Mesothelial cell of epicardium (in vitro differentiated cells): ENCODE results near the gene HSP90AB1. TPM values are rescaled to one million over a fixed set of nuclear protein-coding genes. Genes with fewer than 3 reads are reported as not detected.
A peak's percentile ranks its signal among the peaks of the same experiment; 100 is the strongest.

ENCODE experiments used
- DNase-seq, 2 experiments: peaks; one replicate each; pipeline ENCODE4 v3.0.0; 2021; ENCODE audit warnings: low spot score in 2 of 2; ENCODE audit not compliant: unreplicated experiment in 2 of 2
- H3K27ac Mint-ChIP-seq: 2 replicates; pipeline ENCODE4 v1.8.0; 2021; ENCODE audit warnings: mixed read lengths
- H3K27me3 Mint-ChIP-seq: 2 replicates; pipeline ENCODE4 v1.8.0; 2021; ENCODE audit warnings: low read depth, mixed read lengths
- H3K36me3 Mint-ChIP-seq: 2 replicates; pipeline ENCODE4 v1.8.0; 2021; ENCODE audit warnings: mixed read lengths
- H3K4me1 Mint-ChIP-seq: 2 replicates; pipeline ENCODE4 v1.8.0; 2021; ENCODE audit warnings: mixed read lengths
- H3K4me3 Mint-ChIP-seq: 2 replicates; pipeline ENCODE4 v1.8.0; 2021; ENCODE audit warnings: mild to moderate bottlenecking, moderate library complexity, mixed read lengths
- H3K9me3 Mint-ChIP-seq: 2 replicates; pipeline ENCODE4 v1.8.0; 2021; ENCODE audit warnings: mixed read lengths
- total RNA-seq: library from RNA; stranded (reverse); gene quantifications from 3 replicates; pipeline ENCODE4 v1.2.1, GENCODE V29; 2021
- TF ChIP-seq, protein P1 (sequence below): fragments of 200-600 bp; sonication (generic); IDR thresholded peaks from one replicate; pipeline ENCODE4 v1.5.0; 2021; ENCODE audit warnings: antibody characterized with exemption; ENCODE audit not compliant: unreplicated experiment

The HSP90AB1 gene
- total RNA-seq, 1 donor from 2014 or later: 992 TPM

DNA sequence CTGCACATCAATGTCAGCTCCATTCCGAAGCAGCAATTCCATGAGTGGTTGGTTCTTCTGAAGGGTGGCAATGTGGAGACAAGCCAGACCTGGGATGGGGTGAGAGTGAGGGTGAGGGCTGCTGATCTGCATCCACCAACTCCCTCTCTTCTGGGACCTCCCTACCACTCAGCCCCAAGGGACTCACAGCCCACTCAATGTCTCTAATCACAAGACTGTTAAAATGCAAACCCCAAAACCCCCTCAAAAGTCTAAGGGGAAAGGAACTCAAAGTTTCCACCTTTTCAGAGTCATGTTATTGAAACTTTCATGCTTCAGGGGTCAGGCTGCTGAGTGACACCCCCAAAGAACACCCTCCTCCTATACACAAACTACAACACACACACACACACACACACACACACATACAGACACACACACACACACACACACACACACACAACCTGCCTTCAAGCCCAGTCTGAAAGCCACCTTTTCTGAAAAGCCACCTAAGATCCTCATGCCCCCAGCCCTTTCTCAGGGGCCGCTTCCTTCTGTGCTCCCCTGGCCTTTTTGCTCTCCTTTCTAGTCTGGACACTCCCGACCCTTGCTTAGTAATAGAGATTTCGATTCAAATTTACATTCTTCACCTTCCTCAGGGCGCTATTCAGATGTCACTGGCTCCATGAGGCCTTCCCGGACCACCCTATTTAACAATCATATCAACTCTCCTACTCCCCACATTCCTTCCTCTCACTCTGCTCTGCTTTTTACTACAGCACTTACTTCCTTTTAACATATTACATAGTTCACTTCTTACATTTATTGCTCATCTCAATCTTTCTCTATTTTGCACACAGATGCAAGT, 13.8 kb downstream of the HSP90AB1 start:
- no peaks in the 10 kb centered on the region for H3K36me3 Mint-ChIP-seq
- no peak for DNase-seq
- no peak overlapping the region for H3K27ac Mint-ChIP-seq
- no peaks in the 10 kb centered on the region for H3K9me3 Mint-ChIP-seq
- peaks cover 44% of the 10 kb centered on the region for H3K4me1 Mint-ChIP-seq
- H3K4me3 Mint-ChIP-seq: no peak overlapping the region
- H3K27me3 Mint-ChIP-seq: no peaks in the 10 kb centered on the region
- TF ChIP-seq, protein P1, sequence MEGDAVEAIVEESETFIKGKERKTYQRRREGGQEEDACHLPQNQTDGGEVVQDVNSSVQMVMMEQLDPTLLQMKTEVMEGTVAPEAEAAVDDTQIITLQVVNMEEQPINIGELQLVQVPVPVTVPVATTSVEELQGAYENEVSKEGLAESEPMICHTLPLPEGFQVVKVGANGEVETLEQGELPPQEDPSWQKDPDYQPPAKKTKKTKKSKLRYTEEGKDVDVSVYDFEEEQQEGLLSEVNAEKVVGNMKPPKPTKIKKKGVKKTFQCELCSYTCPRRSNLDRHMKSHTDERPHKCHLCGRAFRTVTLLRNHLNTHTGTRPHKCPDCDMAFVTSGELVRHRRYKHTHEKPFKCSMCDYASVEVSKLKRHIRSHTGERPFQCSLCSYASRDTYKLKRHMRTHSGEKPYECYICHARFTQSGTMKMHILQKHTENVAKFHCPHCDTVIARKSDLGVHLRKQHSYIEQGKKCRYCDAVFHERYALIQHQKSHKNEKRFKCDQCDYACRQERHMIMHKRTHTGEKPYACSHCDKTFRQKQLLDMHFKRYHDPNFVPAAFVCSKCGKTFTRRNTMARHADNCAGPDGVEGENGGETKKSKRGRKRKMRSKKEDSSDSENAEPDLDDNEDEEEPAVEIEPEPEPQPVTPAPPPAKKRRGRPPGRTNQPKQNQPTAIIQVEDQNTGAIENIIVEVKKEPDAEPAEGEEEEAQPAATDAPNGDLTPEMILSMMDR: no peak

DNA sequence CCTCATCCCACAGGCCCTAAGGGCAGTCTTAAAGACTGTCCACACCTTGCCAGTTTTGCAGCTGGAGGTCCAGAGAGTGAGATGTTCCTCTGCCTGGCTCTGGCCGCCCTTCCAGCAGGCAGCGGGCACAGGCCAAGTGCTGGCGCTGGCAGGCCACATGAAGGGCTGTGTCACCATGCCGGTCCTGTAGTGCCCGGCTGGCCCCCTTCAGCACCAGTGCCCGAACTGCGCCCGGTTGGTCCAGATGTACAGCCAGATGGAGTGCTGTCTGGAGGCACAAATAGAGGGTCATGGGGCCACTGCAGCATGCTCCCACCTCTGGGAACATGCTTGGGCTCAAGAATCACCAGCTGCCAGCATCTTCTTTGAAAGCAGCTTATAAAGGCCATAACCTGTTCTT, 14.7 kb downstream of the HSP90AB1 start:
- Mint-ChIP-seq H3K9me3 (no peaks in the 10 kb centered on the region), H3K27ac (no peak overlapping the region), H3K27me3 (no peaks in the 10 kb centered on the region), H3K4me3 (no peak overlapping the region), H3K36me3 (no peaks in the 10 kb centered on the region), H3K4me1 (peaks cover 35% of the 10 kb centered on the region)
- TF ChIP-seq, protein P1: no peak
- DNase-seq: no peak

DNA sequence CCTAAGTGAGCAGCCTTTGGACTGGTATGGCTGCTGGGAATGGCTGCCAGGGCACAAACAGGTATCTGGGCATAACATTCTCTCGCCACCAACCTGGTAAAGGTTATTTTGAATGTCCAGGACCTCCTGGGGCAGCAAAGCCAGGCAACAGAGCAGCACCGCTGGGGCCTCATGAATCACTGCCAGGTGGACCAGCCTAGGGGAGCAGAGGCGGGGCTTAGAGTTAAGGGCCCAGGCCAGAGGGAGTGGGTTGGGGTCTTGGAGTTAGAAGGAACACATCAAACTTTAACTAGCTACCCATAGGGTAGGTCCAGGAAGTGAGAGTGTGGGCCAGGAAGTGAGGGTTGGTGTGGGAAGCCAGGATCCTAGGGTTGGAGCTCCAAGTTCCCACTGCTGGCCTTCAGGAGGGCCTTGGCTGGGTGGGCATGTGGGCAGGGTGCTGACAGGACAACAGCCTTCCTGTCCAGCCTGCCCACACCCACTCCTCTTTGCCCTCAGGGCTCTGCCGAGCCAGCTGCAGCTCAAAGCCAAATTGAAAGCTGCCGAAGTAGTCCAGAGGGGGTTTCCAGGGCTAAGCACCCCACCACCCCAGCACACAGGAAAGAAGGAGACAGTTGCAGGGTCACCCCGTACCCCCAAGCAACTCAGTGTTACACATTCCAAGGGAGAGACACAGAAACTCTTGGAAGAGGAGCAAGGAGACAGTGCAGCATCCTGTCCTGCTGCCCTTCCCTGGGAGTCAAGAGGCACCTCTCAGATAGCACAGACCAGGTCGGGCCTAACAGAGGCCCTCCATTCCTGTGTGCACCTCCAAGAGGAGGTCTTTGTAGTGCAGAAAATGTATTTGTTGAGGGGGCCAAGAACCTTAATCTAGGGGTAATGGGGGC, 15.8 kb downstream of the HSP90AB1 start:
- Mint-ChIP-seq H3K36me3 (no peaks in the 10 kb centered on the region), H3K4me1 (peaks cover 32% of the 10 kb centered on the region), H3K4me3 (peak overlapping the region; percentile 82), H3K27me3 (peaks cover 7% of the 10 kb centered on the region), H3K27ac (peak overlapping the region; percentile 39), H3K9me3 (no peaks in the 10 kb centered on the region)
- no peak for DNase-seq
- TF ChIP-seq, protein P1: no peak

DNA sequence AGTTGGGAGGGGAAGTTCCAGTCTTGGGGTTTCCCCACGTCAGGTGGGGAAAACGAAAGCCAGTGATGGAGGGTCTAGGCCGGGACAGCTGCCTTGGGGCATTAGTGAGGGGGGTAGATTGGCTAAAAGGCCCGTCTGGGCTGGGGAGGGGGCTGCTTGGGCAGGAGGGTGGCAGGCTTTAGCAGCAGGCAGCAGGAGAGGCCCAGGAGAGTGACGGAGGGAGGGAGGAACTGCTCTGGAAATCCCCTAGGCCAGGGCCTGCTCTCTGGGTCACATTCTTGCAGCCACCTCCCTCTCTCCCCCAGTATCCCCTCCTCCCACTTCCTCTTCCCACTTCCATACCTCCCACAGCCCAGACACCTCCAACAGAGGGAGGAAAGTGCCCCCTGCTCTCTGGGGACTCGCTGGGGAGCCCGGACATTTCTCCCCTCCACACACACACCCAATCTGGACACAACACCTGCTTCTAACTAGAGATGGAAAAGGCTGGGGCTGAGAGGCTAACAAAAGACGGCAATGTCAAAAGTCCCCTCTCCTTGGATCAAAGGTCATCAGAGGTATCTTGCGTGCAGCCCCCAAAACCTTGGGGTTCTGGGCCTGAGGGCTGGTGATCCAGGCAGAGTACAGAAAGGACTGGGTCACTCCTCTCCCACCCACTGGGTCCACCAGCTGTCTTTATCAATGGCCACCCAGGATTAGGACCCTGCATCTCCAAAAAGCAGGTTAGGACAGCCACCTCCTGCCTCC, 16.6 kb downstream of the HSP90AB1 start:
- Mint-ChIP-seq H3K4me3 (peak overlapping the region; percentile 82), H3K36me3 (no peaks in the 10 kb centered on the region), H3K4me1 (peaks cover 28% of the 10 kb centered on the region), H3K9me3 (no peaks in the 10 kb centered on the region), H3K27me3 (peaks cover 15% of the 10 kb centered on the region), H3K27ac (peak overlapping the region; percentile 39)
- DNase-seq: no peak
- TF ChIP-seq, protein P1: no peak
